GM23338 (cell line): Measurements from ENCODE around the gene GRM8. TPM values are rescaled to one million over a fixed set of nuclear protein-coding genes. Genes with fewer than 3 reads are reported as not detected.

ENCODE experiments used
- ATAC-seq: fragments of 200-7000 bp; cut with Tn5 transposase; 3 replicates; pipeline ENCODE4 v1.9.1; 2020
- DNase-seq: peaks from one replicate; pipeline ENCODE4 v3.0.0-alpha.2; 2015; ENCODE audit warnings: low spot score
- H2AFZ ChIP-seq: fragments of 200-600 bp; sonication (generic); 2 replicates; pipeline ENCODE4 v1.8.0; 2016; ENCODE audit warnings: antibody characterized with exemption, mild to moderate bottlenecking, moderate library complexity
- H3F3A ChIP-seq: fragments of 200-600 bp; sonication (generic); replicated peaks from 2 replicates; pipeline ENCODE4 v1.8.0; 2017; ENCODE audit warnings: antibody characterized with exemption, mixed run types, low read depth
- H3K27ac ChIP-seq: fragments of 200-600 bp; sonication (generic); 2 replicates; pipeline ENCODE4 v1.6.1; 2016; ENCODE audit warnings: low read depth
- H3K27me3 ChIP-seq: fragments of 200-600 bp; sonication (generic); 2 replicates; pipeline ENCODE4 v1.8.0; 2016; ENCODE audit warnings: mild to moderate bottlenecking, mixed run types, moderate library complexity; ENCODE audit not compliant: insufficient read depth
- H3K36me3 ChIP-seq: fragments of 200-600 bp; sonication (generic); 2 replicates; pipeline ENCODE4 v1.8.0; 2016; ENCODE audit warnings: mild to moderate bottlenecking; ENCODE audit not compliant: insufficient read depth
- H3K4me1 ChIP-seq: fragments of 200-600 bp; sonication (generic); 2 replicates; pipeline ENCODE4 v1.8.0; 2016; ENCODE audit warnings: mild to moderate bottlenecking, moderate library complexity; ENCODE audit not compliant: insufficient read depth
- H3K4me2 ChIP-seq: fragments of 200-600 bp; sonication (generic); 2 replicates; pipeline ENCODE4 v1.7.1; 2017; ENCODE audit warnings: mixed run types
- H3K4me3 ChIP-seq: fragments of 200-600 bp; sonication (generic); 2 replicates; pipeline ENCODE4 v1.6.1; 2016; ENCODE audit warnings: mixed run types
- H3K79me2 ChIP-seq: fragments of 200-600 bp; sonication (generic); replicated peaks from 2 replicates; pipeline ENCODE4 v1.8.0; 2017; ENCODE audit warnings: mild to moderate bottlenecking; ENCODE audit not compliant: insufficient read depth
- H3K9me2 ChIP-seq: fragments of 200-600 bp; sonication (generic); 2 replicates; pipeline ENCODE4 v1.8.0; 2017; ENCODE audit not compliant: insufficient read depth
- H4K20me1 ChIP-seq: fragments of 200-600 bp; sonication (generic); replicated peaks from 2 replicates; pipeline ENCODE4 v1.8.0; 2017; ENCODE audit warnings: mild to moderate bottlenecking; ENCODE audit not compliant: insufficient read depth
- H3K27ac Mint-ChIP-seq: 2 replicates; pipeline ENCODE4 v1.8.0; 2020; ENCODE audit warnings: inconsistent platforms, mild to moderate bottlenecking, moderate library complexity, mixed read lengths
- H3K27me3 Mint-ChIP-seq: 3 replicates; pipeline ENCODE4 v1.8.0; 2022; ENCODE audit warnings: low read depth, mild to moderate bottlenecking, moderate library complexity, mixed read lengths, inconsistent platforms; ENCODE audit not compliant: insufficient read depth, poor library complexity
- H3K36me3 Mint-ChIP-seq: 3 replicates; pipeline ENCODE4 v1.8.0; 2021; ENCODE audit warnings: low read depth, mild to moderate bottlenecking, inconsistent platforms, moderate library complexity, mixed read lengths
- H3K4me1 Mint-ChIP-seq: 3 replicates; pipeline ENCODE4 v1.8.0; 2020; ENCODE audit warnings: mild to moderate bottlenecking, inconsistent platforms, mixed read lengths
- H3K4me3 Mint-ChIP-seq: 3 replicates; pipeline ENCODE4 v1.8.0; 2021; ENCODE audit warnings: moderate library complexity, mild to moderate bottlenecking, inconsistent platforms, mixed read lengths
- H3K9me3 Mint-ChIP-seq: 3 replicates; pipeline ENCODE4 v1.8.0; 2020; ENCODE audit warnings: moderate library complexity, mild to moderate bottlenecking, inconsistent platforms, mixed read lengths
- CREB1 ChIP-seq: fragments of 250-450 bp; sonication (Bioruptor Pico); IDR thresholded peaks from 2 replicates; pipeline ENCODE4 v1.5.0; 2020; ENCODE audit warnings: low read depth, mild to moderate bottlenecking, moderate library complexity
- CTCF ChIP-seq, 2 experiments: fragments of 200-600 bp in 1 of 2; sonication (generic) in 1 of 2; conservative IDR thresholded peaks; 2 replicates each; pipeline versions ENCODE4 v1.5.1 to v1.6.1; 2016 to 2017; ENCODE audit warnings: antibody characterized with exemption in 2 of 2, low read depth in 2 of 2, mild to moderate bottlenecking in 2 of 2, moderate library complexity in 1 of 2
- EZH2 ChIP-seq: fragments of 200-600 bp; sonication (generic); IDR thresholded peaks from one replicate; pipeline ENCODE4 v1.8.0; 2017; ENCODE audit warnings: antibody characterized with exemption, mild to moderate bottlenecking, low read depth; ENCODE audit not compliant: unreplicated experiment
- JUNB ChIP-seq: IDR thresholded peaks from one replicate; pipeline ENCODE4 v1.6.1; 2016; ENCODE audit warnings: antibody characterized with exemption; ENCODE audit not compliant: unreplicated experiment
- NANOG ChIP-seq: IDR thresholded peaks from 2 replicates; pipeline ENCODE4 v1.6.1; 2016; ENCODE audit warnings: antibody characterized with exemption, borderline replicate concordance
- POLR2AphosphoS5 ChIP-seq: IDR thresholded peaks from 2 replicates; pipeline ENCODE4 v1.6.1; 2016; ENCODE audit warnings: antibody characterized with exemption, low read depth
- STAT1 ChIP-seq: IDR thresholded peaks from one replicate; pipeline ENCODE4 v1.6.1; 2016; ENCODE audit warnings: antibody characterized with exemption; ENCODE audit not compliant: unreplicated experiment
- ZNF114 ChIP-seq: fragments of 250-450 bp; sonication (Bioruptor Pico); IDR thresholded peaks from 2 replicates; pipeline ENCODE4 v1.5.0; 2020; ENCODE audit warnings: mild to moderate bottlenecking, moderate library complexity
- polyA plus RNA-seq: library from polyadenylated mRNA; unstranded; fragments of >200 nt; fragmentation: Nextera tagmentation; extraction: Ambion mirVana; gene quantifications from 2 replicates; pipeline ENCODE4 v1.2.1, GENCODE V29; 2016
- total RNA-seq: library from RNA; depleted of rRNA; stranded (reverse); fragments of >200 nt; shearing (Covaris generic); gene quantifications from 2 replicates; pipeline ENCODE4 v1.2.3, GENCODE V29; 2014
- TF ChIP-seq, protein P1 (sequence below): fragments of 250-450 bp; sonication (Bioruptor Pico); IDR thresholded peaks from 2 replicates; pipeline ENCODE4 v1.5.0; 2020; ENCODE audit warnings: mild to moderate bottlenecking, moderate library complexity
- TF ChIP-seq, protein P2 (sequence below): IDR thresholded peaks from one replicate; pipeline ENCODE4 v1.6.1; 2018; ENCODE audit warnings: antibody characterized with exemption; ENCODE audit not compliant: unreplicated experiment

GRM8 gene
- total and polyA plus RNA-seq, 2 experiments from 2014 or later, result 1.9 to 6.6 TPM

- no peaks in the 10 kb centered on the region for H3K36me3 ChIP-seq
- H3K9me3 Mint-ChIP-seq, result no peaks in the 10 kb centered on the region
- H3F3A ChIP-seq, result no peaks in the 10 kb centered on the region
- TF ChIP-seq JUNB (no peak), STAT1 (no peak)
- TF ChIP-seq, protein P1, sequence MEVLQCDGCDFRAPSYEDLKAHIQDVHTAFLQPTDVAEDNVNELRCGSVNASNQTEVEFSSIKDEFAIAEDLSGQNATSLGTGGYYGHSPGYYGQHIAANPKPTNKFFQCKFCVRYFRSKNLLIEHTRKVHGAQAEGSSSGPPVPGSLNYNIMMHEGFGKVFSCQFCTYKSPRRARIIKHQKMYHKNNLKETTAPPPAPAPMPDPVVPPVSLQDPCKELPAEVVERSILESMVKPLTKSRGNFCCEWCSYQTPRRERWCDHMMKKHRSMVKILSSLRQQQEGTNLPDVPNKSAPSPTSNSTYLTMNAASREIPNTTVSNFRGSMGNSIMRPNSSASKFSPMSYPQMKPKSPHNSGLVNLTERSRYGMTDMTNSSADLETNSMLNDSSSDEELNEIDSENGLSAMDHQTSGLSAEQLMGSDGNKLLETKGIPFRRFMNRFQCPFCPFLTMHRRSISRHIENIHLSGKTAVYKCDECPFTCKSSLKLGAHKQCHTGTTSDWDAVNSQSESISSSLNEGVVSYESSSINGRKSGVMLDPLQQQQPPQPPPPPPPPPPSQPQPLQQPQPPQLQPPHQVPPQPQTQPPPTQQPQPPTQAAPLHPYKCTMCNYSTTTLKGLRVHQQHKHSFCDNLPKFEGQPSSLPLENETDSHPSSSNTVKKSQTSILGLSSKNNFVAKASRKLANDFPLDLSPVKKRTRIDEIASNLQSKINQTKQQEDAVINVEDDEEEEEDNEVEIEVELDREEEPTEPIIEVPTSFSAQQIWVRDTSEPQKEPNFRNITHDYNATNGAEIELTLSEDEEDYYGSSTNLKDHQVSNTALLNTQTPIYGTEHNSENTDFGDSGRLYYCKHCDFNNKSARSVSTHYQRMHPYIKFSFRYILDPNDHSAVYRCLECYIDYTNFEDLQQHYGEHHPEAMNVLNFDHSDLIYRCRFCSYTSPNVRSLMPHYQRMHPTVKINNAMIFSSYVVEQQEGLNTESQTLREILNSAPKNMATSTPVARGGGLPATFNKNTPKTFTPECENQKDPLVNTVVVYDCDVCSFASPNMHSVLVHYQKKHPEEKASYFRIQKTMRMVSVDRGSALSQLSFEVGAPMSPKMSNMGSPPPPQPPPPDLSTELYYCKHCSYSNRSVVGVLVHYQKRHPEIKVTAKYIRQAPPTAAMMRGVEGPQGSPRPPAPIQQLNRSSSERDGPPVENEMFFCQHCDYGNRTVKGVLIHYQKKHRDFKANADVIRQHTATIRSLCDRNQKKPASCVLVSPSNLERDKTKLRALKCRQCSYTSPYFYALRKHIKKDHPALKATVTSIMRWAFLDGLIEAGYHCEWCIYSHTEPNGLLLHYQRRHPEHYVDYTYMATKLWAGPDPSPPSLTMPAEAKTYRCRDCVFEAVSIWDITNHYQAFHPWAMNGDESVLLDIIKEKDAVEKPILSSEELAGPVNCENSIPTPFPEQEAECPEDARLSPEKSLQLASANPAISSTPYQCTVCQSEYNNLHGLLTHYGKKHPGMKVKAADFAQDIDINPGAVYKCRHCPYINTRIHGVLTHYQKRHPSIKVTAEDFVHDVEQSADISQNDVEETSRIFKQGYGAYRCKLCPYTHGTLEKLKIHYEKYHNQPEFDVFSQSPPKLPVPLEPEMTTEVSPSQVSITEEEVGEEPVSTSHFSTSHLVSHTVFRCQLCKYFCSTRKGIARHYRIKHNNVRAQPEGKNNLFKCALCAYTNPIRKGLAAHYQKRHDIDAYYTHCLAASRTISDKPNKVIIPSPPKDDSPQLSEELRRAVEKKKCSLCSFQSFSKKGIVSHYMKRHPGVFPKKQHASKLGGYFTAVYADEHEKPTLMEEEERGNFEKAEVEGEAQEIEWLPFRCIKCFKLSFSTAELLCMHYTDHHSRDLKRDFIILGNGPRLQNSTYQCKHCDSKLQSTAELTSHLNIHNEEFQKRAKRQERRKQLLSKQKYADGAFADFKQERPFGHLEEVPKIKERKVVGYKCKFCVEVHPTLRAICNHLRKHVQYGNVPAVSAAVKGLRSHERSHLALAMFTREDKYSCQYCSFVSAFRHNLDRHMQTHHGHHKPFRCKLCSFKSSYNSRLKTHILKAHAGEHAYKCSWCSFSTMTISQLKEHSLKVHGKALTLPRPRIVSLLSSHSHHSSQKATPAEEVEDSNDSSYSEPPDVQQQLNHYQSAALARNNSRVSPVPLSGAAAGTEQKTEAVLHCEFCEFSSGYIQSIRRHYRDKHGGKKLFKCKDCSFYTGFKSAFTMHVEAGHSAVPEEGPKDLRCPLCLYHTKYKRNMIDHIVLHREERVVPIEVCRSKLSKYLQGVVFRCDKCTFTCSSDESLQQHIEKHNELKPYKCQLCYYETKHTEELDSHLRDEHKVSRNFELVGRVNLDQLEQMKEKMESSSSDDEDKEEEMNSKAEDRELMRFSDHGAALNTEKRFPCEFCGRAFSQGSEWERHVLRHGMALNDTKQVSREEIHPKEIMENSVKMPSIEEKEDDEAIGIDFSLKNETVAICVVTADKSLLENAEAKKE, result no peak
- H3K27me3 ChIP-seq, result no peaks in the 10 kb centered on the region
- H2AFZ ChIP-seq, result no peak overlapping the region
- no peaks in the 10 kb centered on the region for H3K36me3 Mint-ChIP-seq
- H3K27ac ChIP-seq, result no peak overlapping the region
- no peak for DNase-seq
- no peaks in the 10 kb centered on the region for H3K4me1 ChIP-seq
- H3K9me2 ChIP-seq, result peaks cover 3% of the 10 kb centered on the region; the same call in 1 of the 2 replicates
- ATAC-seq, result no peak
- no peak overlapping the region for H3K4me3 ChIP-seq
- H3K4me2 ChIP-seq, result no peak overlapping the region
- no peaks in the 10 kb centered on the region for H3K79me2 ChIP-seq
- no peak overlapping the region for H3K4me3 Mint-ChIP-seq
- H4K20me1 ChIP-seq, result no peaks in the 10 kb centered on the region
- H3K27me3 Mint-ChIP-seq, result no peaks in the 10 kb centered on the region
- H3K4me1 Mint-ChIP-seq, result peaks cover 7% of the 10 kb centered on the region; the same call in 2 of the 3 replicates
- no peak overlapping the region for H3K27ac Mint-ChIP-seq
These were observed 765.9 kb downstream of the GRM8 start for GRCh38 chr7:126486806-126487205.

GRCh38 chr7:126485791-126486190 lies 767.0 kb downstream of the GRM8 start:
- DNase-seq (no peak), ATAC-seq (no peak)
- H3K36me3 Mint-ChIP-seq, result no peaks in the 10 kb centered on the region
- peaks cover 7% of the 10 kb centered on the region; the same call in 2 of the 3 replicates for H3K4me1 Mint-ChIP-seq
- H3F3A ChIP-seq, result no peaks in the 10 kb centered on the region
- no peaks in the 10 kb centered on the region for H3K27me3 Mint-ChIP-seq
- no peaks in the 10 kb centered on the region for H3K36me3 ChIP-seq
- H3K4me2 ChIP-seq, result no peak overlapping the region
- H3K4me1 ChIP-seq, result no peaks in the 10 kb centered on the region
- H4K20me1 ChIP-seq, result no peaks in the 10 kb centered on the region
- no peaks in the 10 kb centered on the region for H3K27me3 ChIP-seq
- no peak overlapping the region for H3K27ac Mint-ChIP-seq
- H3K9me3 Mint-ChIP-seq, result no peaks in the 10 kb centered on the region
- no peaks in the 10 kb centered on the region for H3K79me2 ChIP-seq
- peaks cover 3% of the 10 kb centered on the region; the same call in 1 of the 2 replicates for H3K9me2 ChIP-seq
- no peak overlapping the region for H2AFZ ChIP-seq
- H3K4me3 Mint-ChIP-seq, result no peak overlapping the region
- H3K27ac ChIP-seq, result no peak overlapping the region
- no peak overlapping the region for H3K4me3 ChIP-seq
- TF ChIP-seq, protein P2, sequence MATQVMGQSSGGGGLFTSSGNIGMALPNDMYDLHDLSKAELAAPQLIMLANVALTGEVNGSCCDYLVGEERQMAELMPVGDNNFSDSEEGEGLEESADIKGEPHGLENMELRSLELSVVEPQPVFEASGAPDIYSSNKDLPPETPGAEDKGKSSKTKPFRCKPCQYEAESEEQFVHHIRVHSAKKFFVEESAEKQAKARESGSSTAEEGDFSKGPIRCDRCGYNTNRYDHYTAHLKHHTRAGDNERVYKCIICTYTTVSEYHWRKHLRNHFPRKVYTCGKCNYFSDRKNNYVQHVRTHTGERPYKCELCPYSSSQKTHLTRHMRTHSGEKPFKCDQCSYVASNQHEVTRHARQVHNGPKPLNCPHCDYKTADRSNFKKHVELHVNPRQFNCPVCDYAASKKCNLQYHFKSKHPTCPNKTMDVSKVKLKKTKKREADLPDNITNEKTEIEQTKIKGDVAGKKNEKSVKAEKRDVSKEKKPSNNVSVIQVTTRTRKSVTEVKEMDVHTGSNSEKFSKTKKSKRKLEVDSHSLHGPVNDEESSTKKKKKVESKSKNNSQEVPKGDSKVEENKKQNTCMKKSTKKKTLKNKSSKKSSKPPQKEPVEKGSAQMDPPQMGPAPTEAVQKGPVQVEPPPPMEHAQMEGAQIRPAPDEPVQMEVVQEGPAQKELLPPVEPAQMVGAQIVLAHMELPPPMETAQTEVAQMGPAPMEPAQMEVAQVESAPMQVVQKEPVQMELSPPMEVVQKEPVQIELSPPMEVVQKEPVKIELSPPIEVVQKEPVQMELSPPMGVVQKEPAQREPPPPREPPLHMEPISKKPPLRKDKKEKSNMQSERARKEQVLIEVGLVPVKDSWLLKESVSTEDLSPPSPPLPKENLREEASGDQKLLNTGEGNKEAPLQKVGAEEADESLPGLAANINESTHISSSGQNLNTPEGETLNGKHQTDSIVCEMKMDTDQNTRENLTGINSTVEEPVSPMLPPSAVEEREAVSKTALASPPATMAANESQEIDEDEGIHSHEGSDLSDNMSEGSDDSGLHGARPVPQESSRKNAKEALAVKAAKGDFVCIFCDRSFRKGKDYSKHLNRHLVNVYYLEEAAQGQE, result no peak
- no peak for TF ChIP-seq CTCF (conservative IDR thresholded peaks at IDR 0.05; ENCODE audit: low read depth in 2 of 2)
- TF ChIP-seq POLR2AphosphoS5, result no peak
- no peak for TF ChIP-seq ZNF114
- no peak for TF ChIP-seq EZH2
- no peak for TF ChIP-seq JUNB
- no peak for TF ChIP-seq CREB1 (CRISPR knock-in tag)
- TF ChIP-seq NANOG, result no peak
